ENCODE measurements around the gene TET2.

The TET2 gene

GRCh38 chr4:105184316-105184980 lies 37.8 kb downstream of the TET2 start:
- no peak for DNase-seq (ENCODE audit: low spot score)

- DNase-seq (ENCODE audit: low spot score) = no peak
Observed at GRCh38 chr4:105186701-105187161, 40.1 kb downstream of the TET2 start.

- DNase-seq (ENCODE audit: low spot score) = no peak
Observed at GRCh38 chr4:105189855-105190650, 43.4 kb downstream of the TET2 start.

GRCh38 chr4:105191621-105192210 lies 45.0 kb downstream of the TET2 start:
- DNase-seq (ENCODE audit: low spot score) = peak; percentile 43

- DNase-seq (ENCODE audit: low spot score) = no peak
Observed at GRCh38 chr4:105192474-105192873, 45.8 kb downstream of the TET2 start.

GRCh38 chr4:105192910-105193309 lies 46.2 kb downstream of the TET2 start:
- no peak for DNase-seq (ENCODE audit: low spot score)

- DNase-seq (ENCODE audit: low spot score) = no peak
Observed at GRCh38 chr4:105193536-105193935, 46.9 kb downstream of the TET2 start.

GRCh38 chr4:105194328-105195231 lies 47.9 kb downstream of the TET2 start:
- no peak for DNase-seq (ENCODE audit: low spot score)

- no peak for DNase-seq (ENCODE audit: low spot score)
Observed at GRCh38 chr4:105196523-105197145, 50.0 kb downstream of the TET2 start.

- no peak for DNase-seq (ENCODE audit: low spot score)
Observed at GRCh38 chr4:105197777-105198176, 51.1 kb downstream of the TET2 start.

GRCh38 chr4:105198541-105198940 lies 51.9 kb downstream of the TET2 start:
- no peak for DNase-seq (ENCODE audit: low spot score)

GRCh38 chr4:105206214-105206613 lies 59.5 kb downstream of the TET2 start:
- DNase-seq (ENCODE audit: low spot score) = no peak

- no peak for DNase-seq (ENCODE audit: low spot score)
Observed at GRCh38 chr4:105207386-105207785, 60.7 kb downstream of the TET2 start.

GRCh38 chr4:105208561-105208960 lies 61.9 kb downstream of the TET2 start:
- no peak for DNase-seq (ENCODE audit: low spot score)

- DNase-seq (ENCODE audit: low spot score) = no peak
Observed at GRCh38 chr4:105210916-105211315, 64.2 kb downstream of the TET2 start.

GRCh38 chr4:105215609-105216313 lies 69.1 kb downstream of the TET2 start:
- DNase-seq (ENCODE audit: low spot score) = no peak

- DNase-seq (ENCODE audit: low spot score) = no peak
Observed at GRCh38 chr4:105225500-105225899, 78.8 kb downstream of the TET2 start.

- DNase-seq (ENCODE audit: low spot score) = no peak
Observed at GRCh38 chr4:105227054-105227453, 80.4 kb downstream of the TET2 start.

GRCh38 chr4:105230287-105230686 lies 83.6 kb downstream of the TET2 start:
- DNase-seq (ENCODE audit: low spot score) = no peak

- DNase-seq (ENCODE audit: low spot score) = no peak
Observed at GRCh38 chr4:105232374-105232773, 85.7 kb downstream of the TET2 start.

GRCh38 chr4:105234582-105234981 lies 87.9 kb downstream of the TET2 start:
- DNase-seq (ENCODE audit: low spot score) = no peak

Measured in D341Med (cell line).